Esophagus squamous epithelium (tissue), 4 donors: ENCODE results near the gene DUSP18.
A peak's percentile ranks its signal among the peaks of the same experiment; 100 is the strongest.

Experiments used
- POLR2A ChIP-seq, 4 donors: fragments of 450-650 bp; IDR thresholded peaks; one replicate each; pipeline ENCODE4 v1.6.1; 2017; ENCODE audit warnings: antibody characterized with exemption in 4 of 4, mild to moderate bottlenecking in 4 of 4, moderate library complexity in 3 of 4
- TF ChIP-seq, protein P1 (sequence below), 6 experiments: fragments of 450-650 bp in 4 of 6; fragments of 200-600 bp in 2 of 6; sonication (generic) in 2 of 6; IDR thresholded peaks; one replicate each; pipeline ENCODE4 v1.5.1; 2016 to 2019; ENCODE audit warnings: antibody characterized with exemption in 6 of 6, mild to moderate bottlenecking in 4 of 6, moderate library complexity in 4 of 6

DNA sequence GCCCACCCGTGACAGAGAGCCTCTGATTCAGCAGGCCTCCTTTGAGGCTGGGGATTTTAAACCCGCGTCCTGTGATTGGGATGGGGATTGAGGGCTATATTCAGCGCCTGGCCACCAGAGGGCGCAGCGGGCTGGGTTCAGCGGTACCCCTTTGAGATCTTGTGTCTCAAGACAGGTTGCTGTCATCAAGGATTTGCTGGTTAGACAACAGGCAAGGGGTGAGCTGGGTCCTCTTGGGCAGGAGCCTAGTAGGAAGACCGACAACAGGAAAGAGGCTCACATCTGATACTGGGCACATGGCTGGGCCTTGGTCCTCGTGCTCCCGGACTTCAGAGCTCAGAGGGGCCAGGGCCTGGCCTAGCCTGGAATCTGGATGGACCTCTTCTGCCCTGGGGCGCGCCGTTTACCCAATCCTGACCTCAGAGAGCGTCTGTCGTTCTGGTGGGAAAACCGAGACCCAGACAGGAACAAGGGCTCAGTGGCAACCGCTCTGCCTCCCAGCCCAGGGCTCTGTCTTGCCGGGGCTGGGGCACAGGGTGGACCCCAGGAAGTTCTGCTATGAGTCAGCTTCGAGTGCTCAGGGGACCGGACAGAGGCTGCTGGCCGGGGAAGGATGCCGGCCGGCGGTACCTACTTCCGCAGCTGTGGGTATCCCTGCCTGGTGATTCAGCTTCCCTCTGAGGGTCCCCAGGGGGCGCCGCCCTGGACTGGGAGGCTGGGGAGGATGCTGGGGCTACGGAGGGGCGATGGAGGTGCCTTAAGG is 33.0 kb downstream of the DUSP18 start:
- TF ChIP-seq, protein P1, sequence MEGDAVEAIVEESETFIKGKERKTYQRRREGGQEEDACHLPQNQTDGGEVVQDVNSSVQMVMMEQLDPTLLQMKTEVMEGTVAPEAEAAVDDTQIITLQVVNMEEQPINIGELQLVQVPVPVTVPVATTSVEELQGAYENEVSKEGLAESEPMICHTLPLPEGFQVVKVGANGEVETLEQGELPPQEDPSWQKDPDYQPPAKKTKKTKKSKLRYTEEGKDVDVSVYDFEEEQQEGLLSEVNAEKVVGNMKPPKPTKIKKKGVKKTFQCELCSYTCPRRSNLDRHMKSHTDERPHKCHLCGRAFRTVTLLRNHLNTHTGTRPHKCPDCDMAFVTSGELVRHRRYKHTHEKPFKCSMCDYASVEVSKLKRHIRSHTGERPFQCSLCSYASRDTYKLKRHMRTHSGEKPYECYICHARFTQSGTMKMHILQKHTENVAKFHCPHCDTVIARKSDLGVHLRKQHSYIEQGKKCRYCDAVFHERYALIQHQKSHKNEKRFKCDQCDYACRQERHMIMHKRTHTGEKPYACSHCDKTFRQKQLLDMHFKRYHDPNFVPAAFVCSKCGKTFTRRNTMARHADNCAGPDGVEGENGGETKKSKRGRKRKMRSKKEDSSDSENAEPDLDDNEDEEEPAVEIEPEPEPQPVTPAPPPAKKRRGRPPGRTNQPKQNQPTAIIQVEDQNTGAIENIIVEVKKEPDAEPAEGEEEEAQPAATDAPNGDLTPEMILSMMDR (IDR thresholded peaks at IDR 0.05): peak; percentile 93 to 98 (median 98)
- TF ChIP-seq POLR2A (IDR thresholded peaks at IDR 0.05): no peak
